ENCODE results near the gene APBA3. TPM values are rescaled to one million over a fixed set of nuclear protein-coding genes. Genes with fewer than 3 reads are reported as not detected.

The APBA3 gene
- total and polyA plus RNA-seq, 5 donors = 10.5 to 14.0 (median 12.7) TPM

DNA sequence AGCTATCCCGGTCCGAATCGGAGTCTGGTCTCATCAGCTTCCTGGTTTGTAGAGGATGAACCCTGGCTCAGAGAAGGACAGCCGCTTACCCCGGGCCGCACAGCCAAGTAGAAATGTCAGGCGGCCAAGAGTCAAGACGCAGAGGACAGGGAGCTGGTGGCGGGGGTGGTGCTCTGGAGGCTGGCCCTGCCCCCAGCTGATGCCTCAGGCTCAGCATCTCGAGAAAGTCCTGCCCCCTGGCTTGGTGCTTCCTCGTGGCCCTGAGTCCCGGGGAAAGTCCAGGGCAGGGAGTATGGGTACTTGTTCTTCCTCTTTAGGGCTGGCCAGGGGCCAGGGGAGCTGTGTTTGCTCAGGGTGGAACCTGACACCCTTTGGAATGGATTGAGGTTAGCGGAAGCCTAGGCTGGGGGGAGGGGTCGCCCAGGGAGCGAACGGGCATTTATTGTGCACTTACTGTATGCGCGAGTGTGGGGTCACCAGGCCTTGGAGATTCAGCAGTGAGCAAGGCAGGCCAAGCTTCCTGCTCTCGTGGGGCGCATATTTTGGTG, 51.2 kb downstream of the APBA3 start:
- no peak overlapping the region for H3K4me3 ChIP-seq (ENCODE audit: low read length)
- DNase-seq (peak; percentile 72 to 87 (median 87)), ATAC-seq (peak; percentile 72 to 77)
- H3K4me1 ChIP-seq (ENCODE audit: control insufficient read depth, insufficient read depth, low read length) = no peaks in the 10 kb centered on the region
- H3K27ac ChIP-seq (ENCODE audit: low read length) = no peak overlapping the region
- intact Hi-C loops (cut with DNase I) = no loop called here
- WGBS = 44% methylated on average over 20 of the region's 20 CpGs
- H3K9me3 ChIP-seq (ENCODE audit: control insufficient read depth, low read length) = no peaks in the 10 kb centered on the region
- no peaks in the 10 kb centered on the region for H3K27me3 ChIP-seq (ENCODE audit: control insufficient read depth, insufficient read depth)

DNA sequence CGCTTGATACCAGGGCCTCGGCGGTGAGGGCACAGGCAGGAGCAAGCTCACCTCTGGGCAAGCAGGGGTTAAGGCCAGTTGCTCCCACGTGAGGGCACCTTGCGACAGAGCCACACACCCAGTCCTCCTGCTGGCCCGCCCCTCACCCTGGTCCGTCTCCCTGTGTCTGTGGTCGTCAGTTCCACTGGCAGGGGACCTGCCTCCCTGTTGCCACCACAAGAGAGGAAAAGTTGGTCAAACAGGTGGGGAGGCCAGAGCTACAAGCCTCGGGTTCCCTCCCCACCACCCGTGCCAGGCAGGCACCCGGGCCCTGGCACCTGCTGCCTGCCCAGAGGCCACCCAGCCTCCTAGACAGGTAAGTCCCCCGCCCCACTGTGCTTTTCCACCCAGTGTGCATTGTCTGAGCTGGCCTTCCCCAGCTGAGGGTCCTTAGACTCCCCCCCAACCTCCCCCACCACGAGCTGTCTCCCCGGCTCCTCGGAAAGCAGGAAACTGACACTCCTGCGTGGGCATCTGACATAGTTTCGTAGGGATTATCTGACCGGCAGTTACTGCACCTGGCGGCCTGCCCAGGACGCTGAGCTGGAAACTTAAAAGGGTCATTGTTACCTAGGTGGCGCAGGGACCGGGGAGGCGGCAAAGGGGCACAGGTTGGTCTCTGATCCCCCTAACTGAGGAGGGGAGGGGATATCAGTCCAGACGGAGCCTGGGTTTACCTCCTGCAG, 53.1 kb downstream of the APBA3 start, which contains the start of gene TJP3:
TSS of gene TJP3 (plus strand) at position 178 of the 725 bp plus-strand sequence. CDS start 20,049 bp downstream, outside the sequence.
- H3K4me3 ChIP-seq (ENCODE audit: low read length) = no peak within 1 kb of the TSS
- WGBS = 26% methylated on average over 24 of the region's 24 CpGs

DNA sequence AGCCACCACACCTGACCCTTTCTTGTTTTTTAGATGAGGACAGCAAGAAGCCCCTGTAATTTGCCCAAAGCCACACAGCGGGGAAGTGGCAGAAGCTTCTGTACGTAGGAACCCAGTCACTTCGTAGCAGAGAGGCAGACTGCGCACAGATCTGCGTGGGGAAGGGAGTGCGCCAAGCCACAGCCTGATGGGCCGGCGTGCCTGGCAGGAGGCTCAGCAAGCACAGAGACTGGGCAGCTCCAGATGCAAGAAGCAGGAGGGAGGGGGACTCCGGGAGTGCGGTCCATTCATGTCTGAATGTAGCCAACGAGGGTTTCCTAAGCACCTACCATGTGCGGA, 53.7 kb downstream of the APBA3 start:
- Histone ChIP-seq H3K9me3 (ENCODE audit: control insufficient read depth, low read length) (no peaks in the 10 kb centered on the region), H3K27me3 (ENCODE audit: control insufficient read depth, insufficient read depth) (no peaks in the 10 kb centered on the region), H3K4me3 (ENCODE audit: low read length) (no peak overlapping the region), H3K4me1 (ENCODE audit: control insufficient read depth, insufficient read depth, low read length) (no peaks in the 10 kb centered on the region), H3K27ac (ENCODE audit: low read length) (no peak overlapping the region)
- intact Hi-C loops (cut with DNase I) = loop anchor here in 2 of 4 donors (2.0 to 10.0 kb wide), 2 partner anchors 43 to 163 kb away; no protein-coding TSS in a partner anchor
- DNase-seq (no peak), ATAC-seq (no peak)
- 83% methylated on average over 12 of the region's 12 CpGs for WGBS

More for the DNA sequence above, 53.1 kb downstream of the APBA3 start, which contains the start of gene TJP3:
- Histone ChIP-seq H3K27me3 (ENCODE audit: control insufficient read depth, insufficient read depth) (no peaks in the 10 kb centered on the region), H3K27ac (ENCODE audit: low read length) (no peak within 1 kb of the TSS), H3K9me3 (ENCODE audit: control insufficient read depth, low read length) (no peaks in the 10 kb centered on the region), H3K4me1 (ENCODE audit: control insufficient read depth, insufficient read depth, low read length) (no peaks in the 10 kb centered on the region)
- DNase-seq (peak in 1 of 3 donors; percentile 60), ATAC-seq (peak in 1 of 2 donors; percentile 37)
- intact Hi-C loops (cut with DNase I) = loop anchor here in 2 of 4 donors (10.0 kb wide), 1 partner anchor 164 kb away; no protein-coding TSS in a partner anchor

DNA sequence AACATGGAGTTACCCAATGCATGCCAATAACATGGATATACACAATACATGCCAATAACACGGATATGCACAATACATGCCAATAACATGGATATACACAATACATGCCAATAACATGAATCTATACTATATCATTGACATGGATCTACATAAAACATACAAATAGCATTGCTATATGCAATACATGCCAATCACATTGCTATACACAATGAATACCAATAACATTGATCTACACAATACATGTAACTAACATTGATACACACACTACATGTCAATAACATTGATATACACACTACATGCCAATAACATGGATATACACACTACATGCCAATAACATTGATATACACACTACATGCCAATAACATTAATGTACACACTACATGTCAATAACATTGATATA, 60.3 kb downstream of the APBA3 start:
- Histone ChIP-seq H3K9me3 (ENCODE audit: control insufficient read depth, low read length) (no peaks in the 10 kb centered on the region), H3K4me1 (ENCODE audit: control insufficient read depth, insufficient read depth, low read length) (peaks cover 6% of the 10 kb centered on the region), H3K27me3 (ENCODE audit: control insufficient read depth, insufficient read depth) (no peaks in the 10 kb centered on the region), H3K4me3 (ENCODE audit: low read length) (no peak overlapping the region), H3K27ac (ENCODE audit: low read length) (no peak overlapping the region)
- WGBS = 0% methylated on average over 1 of the region's 1 CpG
- DNase-seq = no peak
- no peak for ATAC-seq
- intact Hi-C loops (cut with DNase I) = loop anchor here (2.0 to 10.0 kb wide), 3 partner anchors 32 to 156 kb away; no protein-coding TSS in a partner anchor

Other genes with a start within 250 kb of the APBA3 start
- 1 to 10 TPM in 1 of 4 donors, under 1 TPM in 1, not detected in 2; 0.97 to 1.2 TPM for gene TEKTIP1, start 222.5 kb downstream of the APBA3 start, total RNA-seq
- gene TEKTIP1, start 222.5 kb downstream of the APBA3 start, polyA plus RNA-seq = 0.20 TPM
- 10 to 100 TPM; 20.6 to 31.7 (median 29.6) TPM for gene MFSD12, start 204.1 kb downstream of the APBA3 start, total RNA-seq
- gene MFSD12, start 204.1 kb downstream of the APBA3 start, polyA plus RNA-seq = 21.3 TPM
- 10 to 100 TPM; 35.7 to 46.0 (median 36.2) TPM for gene HMG20B, start 188.7 kb downstream of the APBA3 start, total RNA-seq
- gene HMG20B, start 188.7 kb downstream of the APBA3 start, polyA plus RNA-seq = 50.5 TPM
- 1 to 10 TPM in 2 of 4 donors, under 1 TPM in 2; 0.89 to 2.1 (median 1.2) TPM for gene GIPC3, start 176.2 kb downstream of the APBA3 start, total RNA-seq
- gene GIPC3, start 176.2 kb downstream of the APBA3 start, polyA plus RNA-seq = 1.2 TPM
- gene TBXA2R, start 154.8 kb downstream of the APBA3 start, total RNA-seq = 1 to 10 TPM; 1.3 to 2.2 (median 2.0) TPM
- gene TBXA2R, start 154.8 kb downstream of the APBA3 start, polyA plus RNA-seq = 1.8 TPM
- gene CACTIN, start 134.9 kb downstream of the APBA3 start, total RNA-seq = 10 to 100 TPM; 13.8 to 17.8 (median 14.4) TPM
- 13.5 TPM for gene CACTIN, start 134.9 kb downstream of the APBA3 start, polyA plus RNA-seq
- gene PIP5K1C, start 61.2 kb downstream of the APBA3 start, total RNA-seq = 10 to 100 TPM; 38.8 to 48.3 (median 40.4) TPM
- gene PIP5K1C, start 61.2 kb downstream of the APBA3 start, polyA plus RNA-seq = 31.4 TPM
- gene TJP3, start 53.3 kb downstream of the APBA3 start, total RNA-seq = not detected
- 0.05 TPM for gene TJP3, start 53.3 kb downstream of the APBA3 start, polyA plus RNA-seq
- gene MRPL54, start 990 bp upstream of the APBA3 start, total RNA-seq = 10 to 100 TPM; 62.9 to 78.1 (median 69.4) TPM
- 129 TPM for gene MRPL54, start 990 bp upstream of the APBA3 start, polyA plus RNA-seq
- not detected for gene RAX2, start 10.5 kb upstream of the APBA3 start, total RNA-seq
- not detected for gene RAX2, start 10.5 kb upstream of the APBA3 start, polyA plus RNA-seq
- gene MATK, start 24.7 kb upstream of the APBA3 start, total RNA-seq = 1 to 10 TPM in 2 of 4 donors, under 1 TPM in 2; 0.51 to 1.8 (median 1.0) TPM
- 0.36 TPM for gene MATK, start 24.7 kb upstream of the APBA3 start, polyA plus RNA-seq
- gene ZFR2, start 107.3 kb upstream of the APBA3 start, total RNA-seq = under 1 TPM; 0.36 to 0.85 (median 0.65) TPM
- gene ZFR2, start 107.3 kb upstream of the APBA3 start, polyA plus RNA-seq = 0.86 TPM
- gene ATCAY, start 119.0 kb upstream of the APBA3 start, total RNA-seq = not detected
- gene ATCAY, start 119.0 kb upstream of the APBA3 start, polyA plus RNA-seq = 0.05 TPM
- gene NMRK2, start 171.4 kb upstream of the APBA3 start, total RNA-seq = 1,000 to 10,000 TPM; 1,114 to 1,487 (median 1,236) TPM
- gene NMRK2, start 171.4 kb upstream of the APBA3 start, polyA plus RNA-seq = 1,838 TPM
- gene DAPK3, start 209.4 kb upstream of the APBA3 start, total RNA-seq = 100 to 1,000 TPM in 2 of 4 donors, 10 to 100 TPM in 2; 67.8 to 121 (median 93.4) TPM
- 122 TPM for gene DAPK3, start 209.4 kb upstream of the APBA3 start, polyA plus RNA-seq
- 1,000 to 10,000 TPM; 2,000 to 2,630 (median 2,240) TPM for gene EEF2, start 223.8 kb upstream of the APBA3 start, total RNA-seq
- gene EEF2, start 223.8 kb upstream of the APBA3 start, polyA plus RNA-seq = 1,037 TPM
- gene PIAS4, start 246.0 kb upstream of the APBA3 start, total RNA-seq = 10 to 100 TPM; 11.9 to 13.1 (median 12.5) TPM
- gene PIAS4, start 246.0 kb upstream of the APBA3 start, polyA plus RNA-seq = 9.6 TPM